OCI-LY7 (cell line): ENCODE measurements around the gene XG.

Source experiments
- CTCF ChIP-seq: fragments of 200-600 bp; sonication (generic); conservative IDR thresholded peaks from 2 replicates; pipeline ENCODE4 v1.5.1; 2014; ENCODE audit warnings: mild to moderate bottlenecking, antibody characterized with exemption, low read length, moderate library complexity, mixed read lengths
- EZH2phosphoT487 ChIP-seq: fragments of 200-600 bp; sonication (generic); IDR thresholded peaks from 2 replicates; pipeline ENCODE4 v1.6.1; 2018; ENCODE audit warnings: low read depth, borderline replicate concordance, mild to moderate bottlenecking, mixed run types, antibody characterized with exemption, low read length, moderate library complexity, mixed read lengths

DNA sequence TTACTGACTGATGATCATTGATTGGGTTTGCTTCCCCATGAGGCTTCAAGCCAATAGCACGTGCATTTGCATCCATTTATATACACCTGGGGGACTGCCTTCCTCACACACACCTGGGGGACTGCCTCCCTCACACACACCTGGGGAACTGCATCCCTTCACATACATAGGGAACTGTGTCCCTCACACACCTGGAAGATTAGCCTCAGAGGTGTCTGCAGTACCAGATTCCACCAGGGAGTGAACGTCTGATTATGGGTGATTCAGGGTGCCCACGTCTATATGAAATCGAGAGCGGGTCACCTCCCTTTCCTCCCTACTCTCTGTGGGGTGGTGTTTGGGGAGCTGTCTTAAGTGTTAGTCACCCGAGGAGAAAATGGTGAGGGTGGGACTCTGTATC, 43.8 kb upstream of the XG start:
- TF ChIP-seq CTCF (peak; percentile 30; the same call in 1 of the 2 replicates), EZH2phosphoT487 (no peak)
